ENCODE results near the gene PAQR3. TPM values are rescaled to one million over a fixed set of nuclear protein-coding genes. Genes with fewer than 3 reads are reported as not detected.
"Not testable (repeated sequence)": the region's sequence is repeated elsewhere in the genome, so short reads cannot be mapped to it uniquely, and the experiment has no call there.

Gene PAQR3
- total RNA-seq, 1 experiment from 2014 or later = 3.4 TPM

DNA sequence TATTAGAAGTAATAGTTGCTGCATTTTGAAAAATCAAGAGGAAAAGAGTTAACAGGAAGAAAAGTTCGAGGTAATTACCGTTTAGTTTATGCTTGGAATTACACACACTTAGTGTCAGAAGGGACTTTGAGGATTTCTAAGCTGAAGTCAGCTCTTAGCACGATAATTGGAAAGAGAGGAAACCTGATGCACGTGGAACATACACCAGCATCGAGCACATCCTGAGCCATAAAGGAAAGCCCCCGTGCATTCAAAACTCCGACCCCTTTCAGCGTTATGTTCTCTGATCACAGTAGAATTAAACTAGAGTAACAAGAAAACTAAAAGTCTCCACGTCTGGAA is 400 bp upstream of the PAQR3 start:
- Histone ChIP-seq H3K4me3 (peak overlapping the region; percentile 60), H3K27me3 (no peaks in the 10 kb centered on the region), H3K9me3 (no peaks in the 10 kb centered on the region), H3K36me3 (no peaks in the 10 kb centered on the region)
- DNase-seq = no peak

DNA sequence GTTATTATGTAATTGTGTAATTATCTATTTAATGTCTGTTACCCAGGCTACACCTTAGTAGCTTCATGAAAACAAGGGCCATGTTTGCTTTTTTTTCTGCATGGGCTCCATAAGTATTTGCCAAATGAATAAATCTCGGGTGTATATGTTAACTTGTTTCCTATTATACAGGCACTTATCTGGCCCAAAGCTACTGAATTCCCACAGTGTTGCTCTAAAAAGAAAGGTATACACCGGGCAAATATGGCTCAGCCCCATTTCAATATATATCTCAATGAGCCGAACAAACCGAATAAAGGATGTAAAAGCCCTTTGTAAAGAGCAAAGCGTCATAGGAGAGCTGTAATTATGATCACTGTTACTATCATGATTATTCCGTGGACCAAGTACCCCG is 767 bp downstream of the PAQR3 start:
- no peaks in the 10 kb centered on the region for H3K9me3 ChIP-seq
- H3K27me3 ChIP-seq = no peaks in the 10 kb centered on the region
- H3K36me3 ChIP-seq = no peaks in the 10 kb centered on the region
- DNase-seq = no peak
- H3K4me3 ChIP-seq = peak overlapping the region; percentile 60

DNA sequence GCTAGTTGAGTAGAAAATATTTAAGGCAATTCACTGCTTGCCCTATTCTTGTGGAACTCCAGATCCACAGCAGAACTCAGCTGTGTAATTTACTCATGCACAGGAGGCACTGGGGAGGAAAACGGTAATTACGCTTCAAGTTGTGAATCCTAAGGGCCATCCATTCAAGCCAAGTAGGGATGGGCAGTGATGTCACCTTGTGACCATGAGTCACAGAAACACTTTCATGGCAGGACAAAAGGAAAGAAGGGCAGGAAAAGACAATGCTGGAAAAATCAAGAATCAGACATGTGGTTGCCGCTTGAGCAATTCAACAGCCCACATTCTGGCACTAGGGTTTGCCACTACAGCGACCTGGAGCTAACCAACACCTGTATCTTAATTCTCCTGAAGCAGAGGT is 1.4 kb downstream of the PAQR3 start:
- Histone ChIP-seq H3K27me3 (no peaks in the 10 kb centered on the region), H3K9me3 (no peaks in the 10 kb centered on the region), H3K36me3 (no peaks in the 10 kb centered on the region), H3K4me3 (no peak overlapping the region)
- DNase-seq = no peak

DNA sequence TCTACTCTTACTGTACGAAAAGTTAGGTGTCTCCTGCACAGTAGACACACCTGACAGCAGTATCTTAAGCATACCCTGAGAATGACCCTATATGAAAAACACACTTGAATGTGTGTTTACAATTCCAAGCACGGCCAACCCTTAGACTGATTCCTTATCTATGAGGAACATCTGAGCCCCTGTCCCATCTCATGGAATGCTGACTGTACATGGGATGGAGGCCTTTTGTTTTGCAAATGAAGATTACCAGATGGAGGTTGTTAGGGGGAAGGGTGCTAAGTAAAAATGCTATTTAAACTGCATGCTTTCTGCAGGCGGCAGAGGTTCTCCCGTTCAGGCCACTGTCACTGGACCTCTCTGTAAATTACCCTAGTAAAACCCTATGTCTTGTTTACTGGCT is 2.2 kb downstream of the PAQR3 start:
- no peaks in the 10 kb centered on the region for H3K9me3 ChIP-seq
- H3K4me3 ChIP-seq = no peak overlapping the region
- no peaks in the 10 kb centered on the region for H3K36me3 ChIP-seq
- no peaks in the 10 kb centered on the region for H3K27me3 ChIP-seq
- DNase-seq = no peak

DNA sequence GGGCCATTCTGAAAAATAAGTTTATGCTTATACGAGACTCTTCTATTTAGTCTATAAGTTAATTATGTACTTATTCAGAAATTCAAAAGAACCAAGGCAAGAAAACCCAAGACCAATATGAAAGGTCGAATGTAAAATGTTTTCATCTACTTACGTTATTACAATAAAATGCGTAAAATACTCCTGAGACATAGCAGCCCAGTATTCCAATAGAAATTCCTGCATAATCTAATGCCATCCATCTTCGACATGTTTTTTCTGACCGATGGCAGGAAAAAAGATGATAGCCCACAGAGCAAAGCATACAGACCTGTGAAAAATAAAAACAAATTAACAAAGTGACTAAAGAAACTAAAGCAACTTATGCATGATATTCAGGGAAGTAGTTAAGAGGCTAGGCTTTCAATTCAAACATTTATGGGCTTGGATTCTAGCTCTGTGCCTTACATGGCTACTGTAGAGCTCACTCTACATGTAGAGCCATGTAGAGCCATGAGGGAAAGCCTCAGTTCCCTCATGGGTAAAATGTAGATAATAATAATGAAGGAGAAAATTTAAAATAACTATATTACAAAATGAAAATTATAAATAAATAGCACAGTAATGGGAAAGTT is 9.1 kb downstream of the PAQR3 start:
- Histone ChIP-seq H3K27me3 (no peaks in the 10 kb centered on the region), H3K9me3 (no peaks in the 10 kb centered on the region), H3K4me3 (no peak overlapping the region), H3K36me3 (no peaks in the 10 kb centered on the region)
- DNase-seq = no peak

DNA sequence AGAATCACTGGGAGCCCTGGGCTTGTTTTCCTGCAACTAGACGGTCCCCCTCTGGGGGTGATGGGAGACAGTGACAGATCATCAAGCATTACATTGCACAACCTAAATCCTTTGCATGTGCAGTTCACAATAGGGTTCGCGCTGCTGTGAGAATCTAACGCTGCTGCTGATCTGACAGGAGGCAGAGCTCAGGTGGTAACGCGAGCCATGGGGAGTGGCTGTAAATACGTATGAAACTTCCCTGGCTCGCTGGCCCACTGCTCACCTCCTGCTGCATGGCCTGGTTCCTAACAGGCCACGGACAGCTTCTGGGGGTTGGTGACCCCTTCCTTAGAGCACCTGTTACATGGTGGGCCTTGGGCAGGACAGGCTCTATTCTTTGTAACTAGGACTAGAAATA is 10.4 kb downstream of the PAQR3 start:
- Histone ChIP-seq H3K4me3 (no peak overlapping the region), H3K36me3 (no peaks in the 10 kb centered on the region), H3K27me3 (no peaks in the 10 kb centered on the region), H3K9me3 (no peaks in the 10 kb centered on the region)
- DNase-seq = no peak

DNA sequence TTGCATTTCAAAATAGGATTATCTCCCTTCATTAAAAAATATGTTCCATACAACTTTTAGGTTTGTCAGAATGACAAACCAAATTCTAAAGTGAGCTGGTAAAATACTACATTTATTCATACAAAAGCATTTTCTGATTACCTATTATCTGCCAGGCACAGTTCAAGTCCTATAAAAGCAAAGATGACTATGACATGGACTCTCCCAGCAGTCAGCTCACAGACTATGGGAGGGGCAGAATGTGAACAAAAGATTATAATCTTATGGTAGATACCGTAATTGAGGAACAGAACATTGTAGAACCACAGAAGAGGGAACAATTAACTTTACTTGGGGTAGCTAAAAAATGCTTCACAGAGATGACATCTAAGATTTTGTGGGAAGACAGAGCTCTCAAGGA is 12.4 kb downstream of the PAQR3 start:
- Histone ChIP-seq H3K36me3 (no peaks in the 10 kb centered on the region), H3K9me3 (no peaks in the 10 kb centered on the region), H3K4me3 (no peak overlapping the region), H3K27me3 (no peaks in the 10 kb centered on the region)
- DNase-seq = no peak

DNA sequence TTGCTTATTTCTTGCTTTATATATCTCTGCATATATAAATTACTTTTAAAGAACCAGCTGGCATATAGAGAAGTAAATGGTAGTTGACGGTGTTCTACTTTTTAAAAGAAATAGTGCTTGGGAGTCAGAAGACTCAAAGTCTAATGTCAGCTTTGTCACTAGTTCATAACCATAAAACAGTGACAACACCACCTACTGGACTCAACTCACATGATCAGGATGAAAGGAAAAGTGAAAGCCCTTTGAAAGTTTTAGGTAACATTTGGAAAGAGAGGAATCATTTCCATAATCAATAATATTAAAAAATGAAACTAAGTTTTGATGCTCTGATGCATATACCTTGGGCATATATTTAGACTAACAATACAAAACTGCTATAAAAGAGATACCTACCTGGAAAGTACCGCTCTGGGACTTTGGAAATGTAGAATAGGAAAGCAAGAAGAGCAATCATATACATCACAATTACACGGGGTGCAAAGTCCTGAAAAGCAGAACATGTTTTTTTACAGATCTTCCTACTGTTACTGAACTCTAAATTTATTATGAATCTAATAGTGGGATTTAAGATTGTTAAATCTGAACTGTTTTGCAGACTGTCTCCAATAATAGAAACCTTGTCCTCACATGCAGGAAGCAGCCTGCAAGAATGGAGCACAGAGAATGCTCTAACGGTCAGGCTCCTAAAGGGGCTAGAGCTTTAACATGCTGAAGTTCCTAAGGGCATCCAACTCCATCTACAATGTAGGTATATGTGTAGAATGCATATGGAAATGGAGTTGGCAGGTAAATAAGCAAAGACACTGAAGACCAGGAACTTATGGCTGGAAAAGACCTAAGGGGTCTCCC is 15.6 kb downstream of the PAQR3 start:
- no peak for DNase-seq
- H3K36me3 ChIP-seq = no peaks in the 10 kb centered on the region
- H3K4me3 ChIP-seq = no peak overlapping the region
- H3K27me3 ChIP-seq = no peaks in the 10 kb centered on the region
- no peaks in the 10 kb centered on the region for H3K9me3 ChIP-seq

DNA sequence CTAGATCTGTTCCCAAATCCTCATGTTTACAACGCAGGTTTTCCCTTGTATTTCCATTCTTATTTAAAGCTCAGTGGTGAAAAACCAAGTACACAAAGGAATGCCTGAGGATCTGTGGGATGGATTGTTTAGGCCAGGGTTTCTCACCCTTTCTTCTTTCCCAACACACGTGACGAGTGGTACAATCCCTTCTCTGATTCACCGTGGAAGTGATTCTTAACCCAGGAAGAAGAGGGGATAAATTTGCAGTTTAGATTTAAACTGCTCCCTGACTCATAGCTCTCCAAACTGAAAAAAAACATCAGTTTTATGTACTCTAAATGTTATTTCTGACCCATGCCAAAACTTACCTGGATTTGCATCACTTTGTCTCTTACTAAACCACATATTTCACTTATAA is 17.0 kb downstream of the PAQR3 start:
- no peak overlapping the region for H3K4me3 ChIP-seq
- H3K36me3 ChIP-seq = no peaks in the 10 kb centered on the region
- no peaks in the 10 kb centered on the region for H3K9me3 ChIP-seq
- DNase-seq = no peak
- no peaks in the 10 kb centered on the region for H3K27me3 ChIP-seq

DNA sequence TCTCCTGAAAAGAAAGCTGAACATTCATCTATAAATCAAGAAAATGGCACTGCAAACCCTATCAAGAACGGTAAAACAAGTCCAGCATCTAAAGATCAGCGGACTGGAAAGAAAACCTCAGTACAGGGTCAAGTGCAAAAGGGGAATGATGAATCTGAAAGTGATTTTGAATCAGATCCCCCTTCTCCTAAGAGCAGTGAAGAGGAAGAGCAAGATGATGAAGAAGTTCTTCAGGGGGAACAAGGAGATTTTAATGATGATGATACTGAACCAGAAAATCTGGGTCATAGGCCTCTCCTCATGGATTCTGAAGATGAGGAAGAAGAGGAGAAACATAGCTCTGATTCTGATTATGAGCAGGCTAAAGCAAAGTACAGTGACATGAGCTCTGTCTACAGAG is 28.6 kb downstream of the PAQR3 start:
- no peaks in the 10 kb centered on the region for H3K36me3 ChIP-seq
- no peaks in the 10 kb centered on the region for H3K27me3 ChIP-seq
- no peaks in the 10 kb centered on the region for H3K9me3 ChIP-seq
- DNase-seq = no peak
- no peak overlapping the region for H3K4me3 ChIP-seq

DNA sequence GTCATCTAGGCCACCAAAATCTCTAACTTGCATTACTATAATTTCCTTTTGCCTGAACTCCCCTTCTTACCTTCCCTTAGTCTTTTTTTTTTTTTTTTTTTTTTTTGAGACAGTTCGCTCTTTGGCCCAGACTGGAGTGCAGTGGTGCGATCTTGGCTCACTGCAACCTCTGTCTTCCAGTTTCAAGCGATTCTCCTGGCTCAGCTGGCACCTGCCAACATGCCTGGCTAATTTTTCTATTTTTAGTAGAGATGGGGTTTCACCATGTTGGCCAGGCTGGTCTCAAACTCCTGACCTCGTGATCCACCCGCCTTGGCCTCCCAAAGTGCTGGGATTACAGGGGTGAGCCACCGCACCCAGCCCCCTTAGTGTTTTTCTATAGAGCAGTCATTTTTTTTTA is 30.3 kb downstream of the PAQR3 start:
- H3K27me3 ChIP-seq, H3K4me3 ChIP-seq, H3K36me3 ChIP-seq, H3K9me3 ChIP-seq, DNase-seq: not testable (repeated sequence)

DNA sequence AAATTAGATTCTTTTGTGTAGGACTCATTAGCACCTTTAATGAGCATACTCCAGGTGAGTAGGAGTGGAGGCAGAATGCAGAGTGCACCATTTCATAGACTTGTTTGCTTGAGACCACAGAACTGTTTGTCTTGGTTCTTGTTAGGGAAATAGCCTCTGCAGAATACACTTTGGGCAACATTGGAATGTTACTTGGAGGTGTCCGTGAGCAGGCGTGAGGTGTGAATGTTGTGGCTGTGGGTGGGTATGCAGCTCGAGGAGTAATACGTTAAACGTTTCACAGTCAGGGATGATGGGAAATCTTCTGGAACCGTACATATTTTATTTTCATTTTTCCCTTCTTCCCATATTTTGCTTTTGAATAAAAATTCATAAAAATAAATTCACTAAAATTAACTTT is 31.6 kb downstream of the PAQR3 start:
- H3K4me3 ChIP-seq = no peak overlapping the region

DNA sequence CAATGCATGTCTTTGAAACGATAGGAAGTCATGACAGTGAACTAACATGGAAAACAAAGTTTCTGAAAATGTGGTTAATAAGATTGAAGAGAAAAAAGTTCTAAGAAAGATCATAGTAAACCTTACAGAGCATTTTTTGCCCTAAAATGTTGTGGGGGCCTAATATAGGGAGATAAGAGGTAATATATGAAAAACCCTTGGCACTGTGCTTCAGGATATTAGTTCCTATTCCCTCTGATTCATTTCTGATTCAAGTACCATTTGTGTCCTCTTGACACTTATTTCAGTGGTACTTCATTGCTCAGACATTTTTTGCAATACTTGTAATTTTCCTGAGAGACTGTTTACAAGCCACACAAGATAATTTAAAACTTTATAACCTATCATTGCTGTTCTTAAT is 35.1 kb downstream of the PAQR3 start:
- Histone ChIP-seq H3K9me3 (no peaks in the 10 kb centered on the region), H3K27me3 (no peaks in the 10 kb centered on the region), H3K36me3 (no peaks in the 10 kb centered on the region), H3K4me3 (no peak overlapping the region)
- no peak for DNase-seq

More for the DNA sequence above, 31.6 kb downstream of the PAQR3 start:
- Histone ChIP-seq H3K36me3 (no peaks in the 10 kb centered on the region), H3K27me3 (no peaks in the 10 kb centered on the region), H3K9me3 (no peaks in the 10 kb centered on the region)
- no peak for DNase-seq

DNA sequence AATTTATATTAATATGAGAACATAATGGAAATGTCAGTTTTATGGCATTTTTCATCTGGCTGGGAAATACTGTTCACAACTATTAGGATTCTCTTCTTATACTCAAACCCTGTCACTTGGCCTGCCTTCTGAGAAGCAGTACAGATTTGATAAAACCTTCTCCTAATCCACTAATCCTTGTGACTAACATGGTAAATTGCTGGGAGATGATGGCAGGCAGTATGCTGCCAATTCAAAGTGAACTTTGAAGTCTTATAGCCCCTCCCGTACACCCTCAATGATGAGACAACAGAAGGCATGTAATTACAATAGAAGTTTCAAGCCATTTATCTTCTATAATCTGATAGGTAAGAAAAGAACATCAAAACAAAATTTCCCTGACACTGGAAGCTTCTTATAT is 36.9 kb downstream of the PAQR3 start:
- Histone ChIP-seq H3K36me3 (no peaks in the 10 kb centered on the region), H3K4me3 (no peak overlapping the region), H3K27me3 (no peaks in the 10 kb centered on the region), H3K9me3 (no peaks in the 10 kb centered on the region)
- peak; percentile 30 for DNase-seq

DNA sequence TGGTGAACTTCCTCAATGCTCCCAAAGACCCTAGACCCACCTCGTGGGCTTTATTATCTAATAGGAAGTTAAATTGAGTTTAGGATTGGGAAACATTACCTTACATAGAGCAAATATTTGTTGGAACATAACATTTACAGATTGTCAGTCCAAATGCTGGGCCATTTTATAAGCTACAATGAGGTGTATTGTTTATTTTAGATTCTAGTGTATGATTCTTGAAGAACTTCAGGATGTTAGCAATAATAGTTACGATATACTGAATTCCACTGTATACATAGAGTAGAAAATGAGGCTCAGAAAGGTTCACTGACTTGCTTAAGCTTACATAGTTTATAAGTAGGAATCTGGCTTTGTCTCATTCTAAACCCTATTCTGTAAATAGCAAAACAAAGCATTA is 37.4 kb downstream of the PAQR3 start:
- DNase-seq = no peak
- Histone ChIP-seq H3K27me3 (no peaks in the 10 kb centered on the region), H3K9me3 (no peaks in the 10 kb centered on the region), H3K36me3 (no peaks in the 10 kb centered on the region), H3K4me3 (no peak overlapping the region)

DNA sequence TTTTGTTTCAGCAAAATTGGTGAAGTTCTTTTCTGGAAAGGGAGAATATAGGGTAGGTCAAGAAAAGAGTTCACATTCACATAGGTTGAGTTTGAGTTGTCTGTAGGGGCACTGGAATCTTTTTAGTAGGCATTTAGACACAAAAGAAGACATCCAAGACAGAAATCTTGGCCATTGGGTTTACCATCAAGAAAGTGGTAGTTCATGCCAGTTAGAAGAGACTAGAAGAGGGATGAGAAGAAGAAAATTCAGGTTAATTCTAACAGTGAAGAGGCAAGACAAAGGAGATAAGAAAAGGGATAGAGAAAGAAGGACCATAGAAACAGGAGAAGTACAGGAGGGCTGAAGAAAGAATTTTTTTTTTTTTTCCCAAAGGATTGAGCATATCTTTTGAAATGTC is 39.9 kb downstream of the PAQR3 start:
- no peaks in the 10 kb centered on the region for H3K36me3 ChIP-seq
- no peak for DNase-seq
- no peaks in the 10 kb centered on the region for H3K9me3 ChIP-seq

DNA sequence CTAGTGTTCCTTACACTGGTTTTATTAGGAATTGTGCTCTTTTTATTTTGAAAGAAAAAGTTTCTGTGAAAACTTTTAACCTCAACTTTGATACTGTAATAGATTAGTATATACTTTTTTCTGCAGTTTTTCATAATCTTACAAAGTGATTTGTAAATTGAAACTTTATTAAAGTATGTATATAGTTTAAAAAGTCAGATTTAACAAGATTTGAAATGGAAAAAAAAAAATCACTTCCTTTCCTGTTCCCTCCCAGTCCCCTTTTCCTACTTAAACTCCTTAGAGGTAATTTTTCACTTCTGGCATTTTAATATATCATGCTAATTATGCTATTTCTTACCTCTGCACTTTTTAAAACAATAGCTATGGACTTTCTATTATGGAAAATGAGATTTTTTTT is 49.3 kb downstream of the PAQR3 start:
- peaks cover 2% of the 10 kb centered on the region; the same call in 1 of the 2 replicates for H3K36me3 ChIP-seq
- H3K4me3 ChIP-seq = no peak overlapping the region
- no peaks in the 10 kb centered on the region for H3K9me3 ChIP-seq
- no peaks in the 10 kb centered on the region for H3K27me3 ChIP-seq
- DNase-seq = no peak

More for the DNA sequence above, 39.9 kb downstream of the PAQR3 start:
- Histone ChIP-seq H3K27me3 (no peaks in the 10 kb centered on the region), H3K4me3 (no peak overlapping the region)

DNA sequence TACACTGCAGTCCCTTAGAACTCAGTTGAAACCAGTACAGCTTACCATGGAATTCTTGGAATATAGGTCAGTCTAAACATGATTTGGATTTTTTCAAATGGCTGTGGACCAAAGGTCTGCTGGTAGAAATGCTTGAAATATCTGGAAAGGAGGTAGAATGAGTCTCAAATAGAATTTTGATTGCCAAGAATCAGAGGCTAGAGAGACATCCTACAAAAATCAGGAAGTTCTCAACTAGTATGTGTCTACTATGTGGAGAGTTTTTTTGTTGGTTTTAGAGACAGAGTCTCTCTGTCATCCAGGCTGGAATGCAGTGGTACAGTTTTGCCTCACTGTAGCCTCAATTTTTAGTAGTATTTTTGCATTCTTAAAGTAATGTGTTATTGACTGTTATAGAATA is 53.6 kb downstream of the PAQR3 start:
- Histone ChIP-seq H3K4me3 (no peak overlapping the region), H3K27me3 (no peaks in the 10 kb centered on the region), H3K36me3 (peaks cover 2% of the 10 kb centered on the region; the same call in 1 of the 2 replicates), H3K9me3 (no peaks in the 10 kb centered on the region)
- DNase-seq = no peak

All from MG63 (cell line).